Embryonic facial prominence (tissue), 1 donor: ENCODE results near the gene ABCA3.

Experiments
- DNase-seq: peaks from one replicate; pipeline ENCODE4 v3.0.0-alpha.2; 2016; ENCODE audit errors: extremely low spot score

The ABCA3 gene

GRCh38 chr16:2235695-2236336, 104.7 kb downstream of the ABCA3 start:
- no peak for DNase-seq

GRCh38 chr16:2235234-2235651, 105.3 kb downstream of the ABCA3 start:
- DNase-seq, result no peak

DNA sequence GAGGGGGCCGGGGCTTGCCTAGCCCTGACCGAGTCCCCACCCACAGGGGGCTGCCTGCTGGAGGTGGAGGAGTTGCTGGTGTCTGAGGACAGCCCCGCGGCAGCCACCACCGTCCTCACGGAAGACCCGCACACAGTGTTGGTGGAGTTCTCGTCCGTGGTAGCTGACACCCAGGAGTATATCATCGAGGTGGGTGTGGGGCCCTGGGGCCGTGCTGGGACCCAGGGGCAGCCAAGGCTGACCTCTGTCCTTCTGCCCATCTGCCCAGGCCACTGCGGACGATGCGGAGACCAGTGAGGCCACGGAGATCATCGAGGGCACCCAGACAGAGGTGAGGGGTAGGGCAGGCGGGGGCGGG, 105.7 kb downstream of the ABCA3 start:
- DNase-seq, result no peak

DNA sequence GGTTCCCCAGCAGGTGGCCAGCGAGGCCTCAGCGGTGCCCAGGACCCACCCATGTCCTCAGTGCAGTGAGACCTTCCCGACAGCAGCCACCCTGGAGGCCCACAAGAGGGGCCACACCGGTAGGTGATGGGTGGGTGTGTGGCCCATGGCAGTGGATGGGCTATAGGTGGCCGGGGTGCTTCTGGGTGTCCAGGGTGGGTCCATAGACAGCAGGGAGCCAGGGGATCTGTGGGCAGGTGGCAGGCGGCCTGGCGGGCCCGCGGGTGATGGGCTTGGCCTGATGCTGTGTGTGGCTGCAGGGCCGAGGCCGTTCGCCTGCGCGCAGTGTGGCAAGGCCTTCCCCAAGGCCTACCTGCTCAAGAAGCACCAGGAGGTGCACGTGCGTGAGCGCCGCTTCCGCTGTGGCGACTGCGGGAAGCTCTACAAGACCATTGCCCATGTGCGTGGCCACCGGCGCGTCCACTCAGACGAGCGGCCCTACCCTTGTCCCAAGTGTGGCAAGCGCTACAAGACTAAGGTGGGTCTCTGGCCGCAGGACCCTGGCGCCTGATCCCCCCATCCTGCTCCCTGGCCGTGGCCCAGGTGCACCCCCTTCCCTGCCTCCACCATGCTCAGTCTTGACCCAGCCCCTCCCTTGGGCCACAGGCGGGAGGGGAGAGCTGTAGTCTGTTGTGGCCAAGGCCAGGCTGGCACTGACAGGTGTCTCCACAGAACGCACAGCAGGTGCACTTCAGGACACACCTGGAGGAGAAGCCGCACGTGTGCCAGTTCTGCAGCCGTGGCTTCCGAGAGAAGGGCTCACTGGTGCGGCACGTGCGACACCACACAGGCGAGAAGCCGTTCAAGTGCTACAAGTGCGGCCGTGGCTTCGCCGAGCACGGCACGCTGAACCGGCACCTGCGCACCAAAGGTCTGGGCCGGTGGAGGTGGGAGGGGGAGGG, 106.4 kb downstream of the ABCA3 start:
- DNase-seq, result no peak

- DNase-seq, result no peak
Measured at GRCh38 chr16:2233046-2233775, 107.3 kb downstream of the ABCA3 start.

- DNase-seq, result no peak
Measured at GRCh38 chr16:2232094-2232990, 108.2 kb downstream of the ABCA3 start.

DNA sequence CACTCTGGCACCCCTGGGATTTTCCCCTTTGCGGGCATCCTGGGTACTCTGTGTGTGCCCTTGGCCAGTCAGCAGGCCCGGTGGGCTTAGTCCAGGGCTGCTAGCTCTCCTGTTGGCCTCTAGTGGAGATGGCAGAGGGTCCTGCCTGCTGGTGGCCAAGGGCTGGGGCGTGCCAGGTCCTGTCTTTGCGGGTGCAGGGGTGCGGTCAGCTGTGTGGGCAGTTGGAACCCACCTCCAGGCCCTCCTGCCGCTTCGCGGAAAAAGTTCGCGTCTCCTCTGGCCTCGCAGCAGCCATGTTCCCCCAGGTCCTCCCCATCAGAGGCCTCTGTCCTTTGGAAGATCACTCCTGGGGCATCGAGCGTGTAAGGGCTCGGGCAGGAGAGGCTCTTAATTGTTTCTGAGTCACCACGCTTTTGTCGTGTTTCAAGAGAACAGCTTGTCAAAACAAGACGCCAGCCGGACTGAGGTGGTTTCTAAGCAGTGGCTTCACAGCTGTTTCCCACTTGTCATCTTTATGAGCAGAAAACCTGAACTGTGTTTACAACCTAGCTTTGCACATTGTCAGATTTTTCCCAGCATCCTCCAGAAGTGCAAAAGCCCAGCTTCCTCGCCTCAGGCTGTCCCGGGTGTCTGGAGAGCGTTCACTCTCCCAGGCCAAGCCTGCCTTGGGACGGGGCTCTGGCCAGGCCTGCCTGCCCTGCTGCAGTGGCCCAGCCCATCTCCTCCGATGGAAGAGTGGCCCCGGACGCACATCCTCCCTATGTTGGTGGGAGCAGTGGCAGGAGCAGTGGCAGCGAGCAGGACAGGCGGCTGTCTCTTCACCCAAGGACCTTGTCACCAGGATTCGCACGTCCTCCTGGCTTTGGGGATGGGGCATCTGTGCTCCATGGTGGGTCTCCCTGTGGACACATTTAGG, 109.3 kb downstream of the ABCA3 start:
- DNase-seq, result no peak

DNA sequence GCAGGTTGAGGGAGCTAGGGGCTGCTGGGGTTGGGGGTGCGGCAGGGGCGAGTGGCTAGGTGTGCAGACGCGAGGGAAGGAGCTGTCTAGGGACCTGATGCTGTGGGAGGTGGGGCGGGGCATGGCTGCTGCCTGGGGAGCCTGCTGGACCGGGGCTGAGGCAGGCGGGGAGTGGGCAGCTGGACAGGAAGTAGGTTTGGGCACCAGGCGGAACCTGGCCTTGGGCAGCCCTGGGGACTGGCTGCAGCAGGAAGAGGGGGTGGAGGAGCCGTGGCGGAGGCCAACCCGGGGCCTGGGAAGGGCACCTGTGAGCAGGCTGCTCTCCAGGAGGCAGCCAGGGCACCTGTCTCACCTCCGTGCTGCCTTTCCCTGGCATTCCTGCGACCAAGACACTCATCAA, 110.2 kb downstream of the ABCA3 start:
- DNase-seq, result no peak

GRCh38 chr16:2229632-2230250, 110.8 kb downstream of the ABCA3 start:
- DNase-seq, result no peak

DNA sequence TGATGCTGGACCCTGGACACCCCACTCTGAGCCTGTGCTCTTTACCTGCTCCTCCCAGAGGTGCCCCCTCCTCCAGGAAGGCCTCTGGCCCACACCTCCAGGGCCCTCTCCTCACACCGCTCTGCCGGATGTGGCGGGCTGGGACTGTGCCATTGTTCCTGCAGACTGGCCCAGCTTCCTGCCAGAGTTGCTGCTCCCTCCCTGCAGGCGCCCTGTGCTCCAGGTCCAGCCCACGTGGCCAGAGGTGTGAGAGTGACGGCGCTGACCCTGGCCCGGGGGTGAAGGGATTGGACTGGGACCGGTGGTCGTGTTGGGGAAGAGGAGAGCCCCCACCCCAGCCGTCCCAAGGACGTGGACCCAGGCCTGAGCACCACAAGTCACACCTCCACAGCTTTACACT, 111.4 kb downstream of the ABCA3 start:
- no peak for DNase-seq

GRCh38 chr16:2228161-2228824, 112.2 kb downstream of the ABCA3 start:
- no peak for DNase-seq

DNA sequence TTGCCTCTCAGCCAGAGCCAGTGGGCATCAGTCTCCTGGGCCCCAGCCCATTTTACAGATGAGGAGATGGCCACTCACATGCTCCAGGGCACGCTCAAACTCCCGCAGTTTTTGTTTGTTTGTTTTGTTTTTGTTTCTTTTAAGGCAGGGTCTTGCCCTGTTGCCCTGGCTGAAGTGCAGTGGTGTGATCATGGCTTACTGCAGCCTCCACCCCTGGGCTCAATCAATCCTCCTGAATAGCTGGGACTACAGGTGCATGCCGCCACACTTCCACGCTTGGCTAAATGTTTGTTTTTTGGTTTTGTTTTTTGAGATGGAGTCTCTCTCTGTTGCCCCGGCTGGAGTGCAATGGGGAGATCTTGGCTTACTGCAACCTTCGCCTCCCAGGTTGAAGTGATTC, 113.6 kb downstream of the ABCA3 start:
- DNase-seq, result no peak

DNA sequence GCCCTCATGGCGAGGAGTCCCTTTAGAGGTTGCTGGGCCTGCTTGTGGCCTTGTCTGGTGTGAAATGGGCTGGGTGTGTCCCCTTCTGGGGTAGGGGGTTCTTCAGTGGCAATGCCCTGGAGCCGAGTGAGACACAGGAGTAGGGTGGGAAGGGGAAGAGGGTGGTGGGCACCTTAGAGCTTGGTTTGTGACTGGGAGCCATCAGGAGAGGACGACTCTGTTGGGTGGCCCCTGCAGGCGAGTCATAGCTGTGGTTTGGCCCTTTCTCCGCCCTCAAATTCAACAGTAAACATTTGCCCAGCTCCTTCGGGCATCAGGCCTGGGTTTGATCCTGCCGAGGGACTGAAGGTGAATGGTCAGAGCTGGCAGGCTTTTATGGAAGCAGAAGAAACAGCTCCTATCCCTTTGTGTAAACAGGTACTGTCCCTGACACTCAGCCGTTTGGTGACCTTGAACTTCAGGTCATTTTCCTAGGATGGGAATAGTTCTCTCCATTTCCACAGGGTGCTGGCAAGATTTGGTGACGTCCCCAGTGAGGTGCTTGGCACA, 114.2 kb downstream of the ABCA3 start:
- no peak for DNase-seq
